ENCODE measurements around the gene CDH4. TPM values are rescaled to one million over a fixed set of nuclear protein-coding genes. Genes with fewer than 3 reads are reported as not detected.

Gene CDH4
- total RNA-seq, 1 experiment from 2014 or later: not detected

GRCh38 chr20:61373055-61373399, 121.0 kb downstream of the CDH4 start:
- ChIA-PET POLR2A (no interaction called here), CTCF (no interaction called here)
- in situ Hi-C loops (cut with HindIII; ENCODE audit: low pct_unique_long_range_greater_than_20kb, low sequenced_read_pairs): no loop called here

DNA sequence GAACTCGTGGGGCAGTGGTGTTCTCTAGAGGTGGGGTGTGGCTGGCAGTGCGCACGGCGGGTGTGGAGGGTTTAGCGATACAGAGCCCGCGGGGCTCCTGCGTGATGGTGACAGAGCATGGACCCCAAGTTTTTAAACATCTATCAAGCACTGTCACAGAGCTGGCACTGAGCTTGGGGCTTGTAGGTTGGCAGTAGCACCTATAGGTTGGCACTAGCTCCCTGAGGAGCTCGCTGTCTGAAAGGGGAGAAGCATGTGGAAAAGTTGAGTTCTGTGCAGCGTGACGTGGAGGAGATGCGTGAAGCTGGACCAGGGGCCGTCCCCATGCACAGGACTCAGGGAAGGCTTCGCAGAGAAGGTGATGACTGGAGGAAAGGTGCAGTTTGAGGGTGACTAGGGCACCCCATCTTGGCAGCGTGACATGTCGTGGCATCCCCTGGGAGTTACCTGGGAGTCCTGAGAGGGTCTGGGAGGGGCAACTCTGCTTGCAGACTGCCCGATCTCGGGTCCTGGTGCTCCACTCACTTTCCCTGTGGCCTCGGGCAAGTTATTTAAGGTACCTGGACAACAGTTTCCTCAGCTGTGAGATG, 122.0 kb downstream of the CDH4 start:
- no peak for DNase-seq (ENCODE audit: low read depth, low spot score)
- no peaks in the 10 kb centered on the region for H3K36me3 ChIP-seq (ENCODE audit: control insufficient read depth, insufficient read depth, low read length)
- BruUV-seq (replicated peaks): no TSS peak
- H3K9me3 ChIP-seq (ENCODE audit: control insufficient read depth, insufficient read depth, low read depth, low read length): no peaks in the 10 kb centered on the region
- in situ Hi-C loops (cut with HindIII; ENCODE audit: low pct_unique_long_range_greater_than_20kb, low sequenced_read_pairs): no loop called here
- ATAC-seq: no peak
- no peak overlapping the region for H3K27ac ChIP-seq (ENCODE audit: low read length)
- no peaks in the 10 kb centered on the region; the same call in 1 of the 2 replicates for H3K27me3 ChIP-seq (ENCODE audit: control insufficient read depth, insufficient read depth, low read length)
- no peak for TF ChIP-seq TCF7L2 (IDR thresholded peaks at IDR 0.05; ENCODE audit: low read depth, low read length)
- TF ChIP-seq, protein P1, sequence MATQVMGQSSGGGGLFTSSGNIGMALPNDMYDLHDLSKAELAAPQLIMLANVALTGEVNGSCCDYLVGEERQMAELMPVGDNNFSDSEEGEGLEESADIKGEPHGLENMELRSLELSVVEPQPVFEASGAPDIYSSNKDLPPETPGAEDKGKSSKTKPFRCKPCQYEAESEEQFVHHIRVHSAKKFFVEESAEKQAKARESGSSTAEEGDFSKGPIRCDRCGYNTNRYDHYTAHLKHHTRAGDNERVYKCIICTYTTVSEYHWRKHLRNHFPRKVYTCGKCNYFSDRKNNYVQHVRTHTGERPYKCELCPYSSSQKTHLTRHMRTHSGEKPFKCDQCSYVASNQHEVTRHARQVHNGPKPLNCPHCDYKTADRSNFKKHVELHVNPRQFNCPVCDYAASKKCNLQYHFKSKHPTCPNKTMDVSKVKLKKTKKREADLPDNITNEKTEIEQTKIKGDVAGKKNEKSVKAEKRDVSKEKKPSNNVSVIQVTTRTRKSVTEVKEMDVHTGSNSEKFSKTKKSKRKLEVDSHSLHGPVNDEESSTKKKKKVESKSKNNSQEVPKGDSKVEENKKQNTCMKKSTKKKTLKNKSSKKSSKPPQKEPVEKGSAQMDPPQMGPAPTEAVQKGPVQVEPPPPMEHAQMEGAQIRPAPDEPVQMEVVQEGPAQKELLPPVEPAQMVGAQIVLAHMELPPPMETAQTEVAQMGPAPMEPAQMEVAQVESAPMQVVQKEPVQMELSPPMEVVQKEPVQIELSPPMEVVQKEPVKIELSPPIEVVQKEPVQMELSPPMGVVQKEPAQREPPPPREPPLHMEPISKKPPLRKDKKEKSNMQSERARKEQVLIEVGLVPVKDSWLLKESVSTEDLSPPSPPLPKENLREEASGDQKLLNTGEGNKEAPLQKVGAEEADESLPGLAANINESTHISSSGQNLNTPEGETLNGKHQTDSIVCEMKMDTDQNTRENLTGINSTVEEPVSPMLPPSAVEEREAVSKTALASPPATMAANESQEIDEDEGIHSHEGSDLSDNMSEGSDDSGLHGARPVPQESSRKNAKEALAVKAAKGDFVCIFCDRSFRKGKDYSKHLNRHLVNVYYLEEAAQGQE (IDR thresholded peaks at IDR 0.05; ENCODE audit: insufficient read depth in 1 of 2, low read depth in 2 of 2, low read length in 1 of 2): no peak
- TF ChIP-seq SIN3A (IDR thresholded peaks at IDR 0.05; ENCODE audit: borderline replicate concordance, insufficient read depth, low read depth, low read length): no peak
- no peak for TF ChIP-seq POLR2AphosphoS5 (IDR thresholded peaks at IDR 0.05; ENCODE audit: low read depth, low read length)
- TF ChIP-seq CTCF (IDR thresholded peaks at IDR 0.05): no peak
- CTCF ChIA-PET: no interaction called here
- POLR2A ChIA-PET: no interaction called here
- no peak overlapping the region for H3K4me3 ChIP-seq (ENCODE audit: low read depth in 2 of 2, low read length in 2 of 2)
- intact Hi-C loops (cut with micrococcal nuclease; ENCODE audit: unreplicated experiment): no loop called here
- no peaks in the 10 kb centered on the region for H3K4me1 ChIP-seq (ENCODE audit: control insufficient read depth, insufficient read depth, low read length)

More at GRCh38 chr20:61373055-61373399, 121.0 kb downstream of the CDH4 start:
- no peak overlapping the region for H3K4me3 ChIP-seq (ENCODE audit: low read depth in 2 of 2, low read length in 2 of 2)
- no peaks in the 10 kb centered on the region for H3K36me3 ChIP-seq (ENCODE audit: control insufficient read depth, insufficient read depth, low read length)
- BruUV-seq (replicated peaks): no TSS peak
- no peaks in the 10 kb centered on the region for H3K9me3 ChIP-seq (ENCODE audit: control insufficient read depth, insufficient read depth, low read depth, low read length)
- H3K27ac ChIP-seq (ENCODE audit: low read length): no peak overlapping the region
- no peak for TF ChIP-seq CTCF (IDR thresholded peaks at IDR 0.05)
- no peak for TF ChIP-seq POLR2AphosphoS5 (IDR thresholded peaks at IDR 0.05; ENCODE audit: low read depth, low read length)
- no peak for TF ChIP-seq SIN3A (IDR thresholded peaks at IDR 0.05; ENCODE audit: borderline replicate concordance, insufficient read depth, low read depth, low read length)
- TF ChIP-seq, protein P1 (IDR thresholded peaks at IDR 0.05; ENCODE audit: insufficient read depth in 1 of 2, low read depth in 2 of 2, low read length in 1 of 2): no peak
- TF ChIP-seq TCF7L2 (IDR thresholded peaks at IDR 0.05; ENCODE audit: low read depth, low read length): no peak
- DNase-seq (ENCODE audit: low read depth, low spot score): no peak
- ATAC-seq: no peak
- H3K27me3 ChIP-seq (ENCODE audit: control insufficient read depth, insufficient read depth, low read length): no peaks in the 10 kb centered on the region; the same call in 1 of the 2 replicates
- intact Hi-C loops (cut with micrococcal nuclease; ENCODE audit: unreplicated experiment): no loop called here
- H3K4me1 ChIP-seq (ENCODE audit: control insufficient read depth, insufficient read depth, low read length): no peaks in the 10 kb centered on the region
